Upper lobe of left lung (tissue), 6 donors: Measurements from ENCODE around the gene PEX13. TPM values are rescaled to one million over a fixed set of nuclear protein-coding genes. Genes with fewer than 3 reads are reported as not detected.

Source experiments
- ATAC-seq, 2 donors: fragments of 200-7000 bp; cut with Tn5 transposase; one replicate each; pipeline ENCODE4 v1.9.1; 2022; ENCODE audit warnings: mild to moderate bottlenecking in 2 of 2, moderate library complexity in 2 of 2; ENCODE audit not compliant: low FRiP score in 2 of 2
- DNase-seq, 2 donors: peaks; one replicate each; pipeline ENCODE4 v3.0.0-alpha.2; 2019 to 2020
- H3K27ac ChIP-seq, 4 donors: fragments of 200-600 bp; sonication (generic); one replicate each; pipeline ENCODE4 v1.5.1; 2016 to 2019
- H3K27me3 ChIP-seq, 4 donors: fragments of 200-600 bp; sonication (generic); one replicate each; pipeline ENCODE4 v1.5.1; 2017 to 2019
- H3K36me3 ChIP-seq, 4 donors: fragments of 200-600 bp; sonication (generic); one replicate each; pipeline ENCODE4 v1.5.1; 2016 to 2019
- H3K4me1 ChIP-seq, 4 donors: fragments of 200-600 bp; sonication (generic); one replicate each; pipeline ENCODE4 v1.5.1; 2018 to 2019
- H3K4me3 ChIP-seq, 4 donors: fragments of 200-600 bp; sonication (generic); one replicate each; pipeline ENCODE4 v1.5.1; 2017 to 2019; ENCODE audit warnings: mild to moderate bottlenecking in 2 of 4, moderate library complexity in 1 of 4
- H3K9me3 ChIP-seq, 4 donors: fragments of 200-600 bp; sonication (generic); one replicate each; pipeline ENCODE4 v1.5.1; 2018 to 2019
- CTCF ChIP-seq, 6 experiments: fragments of 450-650 bp in 4 of 6; fragments of 200-600 bp in 2 of 6; sonication (generic) in 2 of 6; IDR thresholded peaks; one replicate each; pipeline ENCODE4 v1.5.1; 2016 to 2019; ENCODE audit warnings: antibody characterized with exemption in 6 of 6
- EP300 ChIP-seq, 4 donors: sonication (generic); formaldehyde crosslinking; IDR thresholded peaks; one replicate each; pipeline ENCODE4 v1.5.1; 2017; ENCODE audit warnings: antibody characterized with exemption in 4 of 4, control low read depth in 2 of 4
- POLR2A ChIP-seq, 4 donors: fragments of 450-650 bp; IDR thresholded peaks; one replicate each; pipeline ENCODE4 v1.5.1; 2016 to 2017; ENCODE audit warnings: antibody characterized with exemption in 4 of 4, mild to moderate bottlenecking in 2 of 4
- POLR2AphosphoS5 ChIP-seq, 2 donors: sonication (generic); formaldehyde crosslinking; IDR thresholded peaks; one replicate each; pipeline ENCODE4 v1.5.1; 2017; ENCODE audit warnings: antibody characterized with exemption in 2 of 2
- WGBS, 2 donors: methylation state at CpG; one replicate each; pipeline ENCODE4 v1.1.5; 2017 to 2018; 5-methylcytosine and 5-hydroxymethylcytosine counted together
- total RNA-seq, 6 donors: library from RNA; depleted of rRNA in 4 of 6; stranded (reverse); fragments of >200 nt in 4 of 6; gene quantifications; one replicate each; pipeline versions ENCODE4 v1.1.0 to v1.2.1, GENCODE V29; 2016 to 2021
- donor health status: DM: no; HTN: no; CAD: no; lungs with moderate emphysema.
- donor health status: DM: no; HTN: yes; CAD: no; lungs with severe emphysema.

The PEX13 gene
- total RNA-seq, 6 donors from 2014 or later, result 10.7 to 42.8 (median 28.6) TPM

- ATAC-seq (no peak), DNase-seq (no peak)
- Histone ChIP-seq H3K27ac (no peak overlapping the region), H3K36me3 (peaks cover 0 to 21% (median 6%) of the 10 kb centered on the region in 4 donors), H3K27me3 (no peaks in the 10 kb centered on the region), H3K9me3 (no peaks in the 10 kb centered on the region), H3K4me1 (no peaks in the 10 kb centered on the region), H3K4me3 (no peak overlapping the region)
- TF ChIP-seq POLR2A (IDR thresholded peaks at IDR 0.05) (no peak), EP300 (IDR thresholded peaks at IDR 0.05) (no peak), CTCF (IDR thresholded peaks at IDR 0.05) (no peak), POLR2AphosphoS5 (IDR thresholded peaks at IDR 0.05) (no peak)
Measured at GRCh38 chr2:61057562-61057961, 40.0 kb downstream of the PEX13 start.

DNA sequence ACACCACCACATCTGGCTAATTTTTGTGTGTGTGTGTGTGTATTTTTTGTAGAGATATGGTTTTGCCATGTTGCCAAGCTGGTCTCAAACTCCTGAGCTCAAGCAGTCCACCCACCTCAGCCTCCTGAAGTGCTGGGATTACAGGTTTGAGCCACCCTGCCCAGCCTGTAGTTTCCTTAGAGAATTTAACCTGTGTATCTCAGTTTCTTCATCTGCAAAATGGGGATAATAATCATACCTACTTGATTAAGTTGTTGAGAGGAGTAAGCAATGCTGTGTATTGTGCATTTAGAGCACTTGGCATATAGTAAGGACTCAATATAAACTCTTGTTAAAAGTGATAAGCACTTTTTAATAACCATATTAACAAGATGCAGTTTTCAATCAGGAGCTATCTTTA, 41.9 kb downstream of the PEX13 start:
- no peak for ATAC-seq
- no peak overlapping the region for H3K27ac ChIP-seq
- DNase-seq, result no peak
- no peaks in the 10 kb centered on the region for H3K27me3 ChIP-seq
- TF ChIP-seq POLR2AphosphoS5 (IDR thresholded peaks at IDR 0.05) (no peak), EP300 (IDR thresholded peaks at IDR 0.05) (no peak), POLR2A (IDR thresholded peaks at IDR 0.05) (no peak), CTCF (IDR thresholded peaks at IDR 0.05) (no peak)
- H3K4me3 ChIP-seq, result no peak overlapping the region
- H3K4me1 ChIP-seq, result no peaks in the 10 kb centered on the region
- peaks cover 0 to 15% (median 4%) of the 10 kb centered on the region in 4 donors for H3K36me3 ChIP-seq
- H3K9me3 ChIP-seq, result no peaks in the 10 kb centered on the region

DNA sequence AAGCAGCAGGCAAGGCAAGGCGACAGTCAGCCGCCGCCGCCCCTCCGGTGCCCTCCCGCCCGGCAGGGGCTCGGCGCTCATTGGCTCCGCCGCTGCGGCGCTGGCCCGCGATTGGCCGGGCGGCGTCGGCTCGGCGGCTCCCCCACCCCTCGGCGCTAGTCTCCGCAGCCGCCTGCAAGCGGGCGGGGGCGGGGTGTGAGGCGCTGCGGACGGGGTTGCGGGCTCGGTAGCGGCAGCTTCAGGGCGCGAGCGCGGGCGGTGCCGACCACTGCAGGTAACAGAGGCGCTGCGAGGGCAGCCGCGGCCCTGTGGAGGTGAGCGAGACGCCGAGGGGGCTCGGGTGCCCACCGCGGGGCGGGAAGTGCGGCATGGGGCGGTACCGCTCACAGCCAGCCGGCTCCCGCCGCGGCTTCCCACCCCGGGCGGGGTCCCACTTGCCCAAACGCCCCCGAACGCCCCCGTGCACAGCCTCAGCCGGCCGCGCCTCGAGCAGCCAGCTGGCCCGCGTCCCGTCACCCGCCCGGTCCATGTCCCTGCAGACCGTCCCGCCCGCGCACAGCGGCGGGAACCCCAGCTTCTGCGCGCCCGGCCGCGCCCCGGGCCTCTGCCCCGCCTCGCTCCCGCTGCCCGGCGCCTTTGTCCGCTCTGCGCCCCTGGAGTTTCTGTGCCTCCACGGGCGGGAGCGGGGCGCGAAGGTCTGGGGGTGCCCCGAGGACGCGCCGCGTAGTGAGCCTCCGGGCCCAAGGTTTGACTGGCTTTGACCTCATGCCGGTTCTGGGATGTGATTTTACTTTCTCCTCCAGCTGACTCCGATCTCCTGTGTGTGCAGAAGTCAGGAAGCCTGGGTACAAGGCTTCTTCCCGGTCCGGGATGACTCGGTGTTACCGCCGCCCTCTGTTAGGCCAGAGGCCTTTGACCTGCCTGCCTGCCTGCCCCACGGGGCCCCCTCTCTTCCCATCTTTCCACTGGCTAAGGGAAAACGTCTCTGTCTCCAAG, 48.5 kb downstream of the PEX13 start, which contains the start of gene SANBR:
Gene SANBR, plus strand, starts transcription at position 158 of the 996 bp plus-strand sequence. CDS start 4,480 bp downstream, outside the sequence.
- peak within 1 kb of the TSS; percentile 88 to 98 (median 94) for H3K4me3 ChIP-seq
- H3K4me1 ChIP-seq, result peaks cover 6 to 21% (median 11%) of the 10 kb centered on the region in 4 donors
- ATAC-seq (peak; percentile 97 to 99), DNase-seq (peak; percentile 95 to 98)
- WGBS, 2 donors, result 0 to 1% methylated on average over 24 to 58 of the region's 112 CpGs
- peaks cover 0 to 4% (median 3%) of the 10 kb centered on the region in 4 donors for H3K36me3 ChIP-seq
- H3K9me3 ChIP-seq, result no peaks in the 10 kb centered on the region
- H3K27ac ChIP-seq, result peak within 1 kb of the TSS; percentile 70 to 92 (median 82)
- TF ChIP-seq EP300 (IDR thresholded peaks at IDR 0.05), result no peak
- peak in 3 of 4 donors; percentile 31 to 85 (median 49) for TF ChIP-seq POLR2A (IDR thresholded peaks at IDR 0.05)
- peak in 1 of 6 experiments; percentile 36 for TF ChIP-seq CTCF (IDR thresholded peaks at IDR 0.05)
- TF ChIP-seq POLR2AphosphoS5 (IDR thresholded peaks at IDR 0.05), result peak; percentile 43 to 72
- H3K27me3 ChIP-seq, result no peaks in the 10 kb centered on the region

DNA sequence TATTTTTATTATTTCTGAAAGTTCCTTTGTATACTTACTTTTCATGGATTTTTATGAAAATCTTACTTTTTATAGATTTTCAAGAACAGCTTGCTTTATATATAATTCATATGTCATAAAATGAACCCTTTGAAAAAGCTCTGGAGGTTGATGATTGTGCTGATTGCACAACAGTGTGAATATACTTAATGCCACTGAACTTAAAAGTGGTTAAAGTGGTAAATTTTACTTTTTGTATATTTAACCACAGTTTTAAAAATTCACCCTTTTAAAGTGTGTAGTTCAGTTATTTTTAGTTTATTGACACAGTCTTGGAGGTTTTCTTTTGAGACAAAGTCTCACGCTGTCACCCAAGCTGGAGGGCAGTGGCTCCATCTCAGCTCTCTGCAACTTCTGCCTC, 56.6 kb downstream of the PEX13 start:
- DNase-seq (no peak), ATAC-seq (no peak)
- no peaks in the 10 kb centered on the region for H3K9me3 ChIP-seq
- peaks cover 0 to 56% (median 28%) of the 10 kb centered on the region in 4 donors for H3K36me3 ChIP-seq
- WGBS, 2 donors, result 95 to 100% methylated on average over 1 of the region's 1 CpG
- H3K4me3 ChIP-seq, result no peak overlapping the region
- no peaks in the 10 kb centered on the region for H3K27me3 ChIP-seq
- H3K27ac ChIP-seq, result no peak overlapping the region
- no peak for TF ChIP-seq CTCF (IDR thresholded peaks at IDR 0.05)
- no peak for TF ChIP-seq POLR2A (IDR thresholded peaks at IDR 0.05)
- TF ChIP-seq EP300 (IDR thresholded peaks at IDR 0.05), result no peak
- no peaks in the 10 kb centered on the region for H3K4me1 ChIP-seq
